ENCODE measurements around the gene STARD3. TPM values are rescaled to one million over a fixed set of nuclear protein-coding genes. Genes with fewer than 3 reads are reported as not detected.

Gene STARD3
- total RNA-seq, 1 donor from 2014 or later: 62.0 TPM

- TF ChIP-seq, protein P1, sequence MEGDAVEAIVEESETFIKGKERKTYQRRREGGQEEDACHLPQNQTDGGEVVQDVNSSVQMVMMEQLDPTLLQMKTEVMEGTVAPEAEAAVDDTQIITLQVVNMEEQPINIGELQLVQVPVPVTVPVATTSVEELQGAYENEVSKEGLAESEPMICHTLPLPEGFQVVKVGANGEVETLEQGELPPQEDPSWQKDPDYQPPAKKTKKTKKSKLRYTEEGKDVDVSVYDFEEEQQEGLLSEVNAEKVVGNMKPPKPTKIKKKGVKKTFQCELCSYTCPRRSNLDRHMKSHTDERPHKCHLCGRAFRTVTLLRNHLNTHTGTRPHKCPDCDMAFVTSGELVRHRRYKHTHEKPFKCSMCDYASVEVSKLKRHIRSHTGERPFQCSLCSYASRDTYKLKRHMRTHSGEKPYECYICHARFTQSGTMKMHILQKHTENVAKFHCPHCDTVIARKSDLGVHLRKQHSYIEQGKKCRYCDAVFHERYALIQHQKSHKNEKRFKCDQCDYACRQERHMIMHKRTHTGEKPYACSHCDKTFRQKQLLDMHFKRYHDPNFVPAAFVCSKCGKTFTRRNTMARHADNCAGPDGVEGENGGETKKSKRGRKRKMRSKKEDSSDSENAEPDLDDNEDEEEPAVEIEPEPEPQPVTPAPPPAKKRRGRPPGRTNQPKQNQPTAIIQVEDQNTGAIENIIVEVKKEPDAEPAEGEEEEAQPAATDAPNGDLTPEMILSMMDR (conservative IDR thresholded peaks at IDR 0.05): no peak
- no peak for DNase-seq (ENCODE audit: extremely low spot score, unreplicated experiment)
- Mint-ChIP-seq H3K4me3 (no peak overlapping the region), H3K36me3 (no peaks in the 10 kb centered on the region), H3K9me3 (no peaks in the 10 kb centered on the region), H3K4me1 (ENCODE audit: unreplicated experiment) (peaks cover 48% of the 10 kb centered on the region), H3K27me3 (no peaks in the 10 kb centered on the region), H3K27ac (no peak overlapping the region)
These were observed 4.2 kb downstream of the STARD3 start for GRCh38 chr17:39641097-39641496.

DNA sequence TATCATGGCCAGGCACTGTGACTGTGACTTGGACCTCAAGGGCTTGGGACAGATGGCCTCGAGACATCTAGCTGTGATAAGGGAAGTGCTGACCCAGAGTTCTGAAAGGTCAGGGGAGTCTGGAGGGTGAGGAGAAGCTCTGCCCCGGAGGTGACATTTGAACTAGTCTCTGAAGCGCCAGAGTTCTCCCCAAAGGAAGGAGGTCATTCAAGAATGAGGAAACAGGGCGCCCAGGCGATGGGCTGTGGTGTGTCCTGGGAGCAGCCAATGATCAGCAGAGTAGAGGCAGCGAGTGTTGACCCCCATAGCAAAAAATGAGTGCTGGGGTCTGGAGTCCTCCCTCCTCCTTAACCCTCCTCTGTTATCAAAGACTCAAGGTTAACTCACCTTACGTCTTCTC is 4.9 kb downstream of the STARD3 start:
- TF ChIP-seq, protein P1 (conservative IDR thresholded peaks at IDR 0.05): no peak
- peak overlapping the region; percentile 22 for H3K4me3 Mint-ChIP-seq
- no peaks in the 10 kb centered on the region for H3K36me3 Mint-ChIP-seq
- no peaks in the 10 kb centered on the region for H3K9me3 Mint-ChIP-seq
- H3K27ac Mint-ChIP-seq: no peak overlapping the region
- peaks cover 48% of the 10 kb centered on the region for H3K4me1 Mint-ChIP-seq (ENCODE audit: unreplicated experiment)
- no peaks in the 10 kb centered on the region for H3K27me3 Mint-ChIP-seq
- no peak for DNase-seq (ENCODE audit: extremely low spot score, unreplicated experiment)

- TF ChIP-seq, protein P1 (conservative IDR thresholded peaks at IDR 0.05): no peak
- no peak for DNase-seq (ENCODE audit: extremely low spot score, unreplicated experiment)
- Mint-ChIP-seq H3K27ac (no peak overlapping the region), H3K4me3 (no peak overlapping the region), H3K36me3 (no peaks in the 10 kb centered on the region), H3K4me1 (ENCODE audit: unreplicated experiment) (peaks cover 47% of the 10 kb centered on the region), H3K9me3 (no peaks in the 10 kb centered on the region), H3K27me3 (no peaks in the 10 kb centered on the region)
These were observed 5.5 kb downstream of the STARD3 start for GRCh38 chr17:39642291-39643074.

DNA sequence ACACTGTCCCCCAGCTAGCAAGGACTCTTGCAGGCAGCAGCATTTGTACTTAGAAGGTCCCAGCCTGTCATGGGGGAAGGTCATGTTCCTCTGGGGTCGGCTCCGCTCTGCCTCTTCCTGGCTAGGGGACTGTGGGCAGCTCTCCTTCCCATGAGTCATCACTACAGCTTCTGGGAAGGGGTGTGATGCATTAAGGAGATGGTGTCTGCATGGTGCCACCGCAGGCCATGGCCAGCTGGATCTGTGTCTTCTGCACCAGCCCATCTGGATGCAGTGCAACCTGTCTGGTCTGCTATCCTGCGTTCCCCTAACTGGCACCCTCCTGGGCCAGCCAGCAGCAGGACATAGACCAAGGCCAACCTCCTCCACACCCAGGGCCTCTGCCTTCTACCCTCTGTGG is 6.3 kb downstream of the STARD3 start:
- no peak for DNase-seq (ENCODE audit: extremely low spot score, unreplicated experiment)
- peaks cover 40% of the 10 kb centered on the region for H3K4me1 Mint-ChIP-seq (ENCODE audit: unreplicated experiment)

GRCh38 chr17:39647256-39647655 is 10.3 kb downstream of the STARD3 start:
- no peak overlapping the region for H3K27ac Mint-ChIP-seq
- peaks cover 40% of the 10 kb centered on the region for H3K4me1 Mint-ChIP-seq (ENCODE audit: unreplicated experiment)

More for the DNA sequence above, 6.3 kb downstream of the STARD3 start:
- Mint-ChIP-seq H3K27ac (no peak overlapping the region), H3K36me3 (no peaks in the 10 kb centered on the region), H3K27me3 (no peaks in the 10 kb centered on the region), H3K4me3 (no peak overlapping the region), H3K9me3 (no peaks in the 10 kb centered on the region)
- TF ChIP-seq, protein P1 (conservative IDR thresholded peaks at IDR 0.05): no peak

More at GRCh38 chr17:39647256-39647655, 10.3 kb downstream of the STARD3 start:
- TF ChIP-seq, protein P1 (conservative IDR thresholded peaks at IDR 0.05): no peak
- no peaks in the 10 kb centered on the region for H3K36me3 Mint-ChIP-seq
- DNase-seq (ENCODE audit: extremely low spot score, unreplicated experiment): no peak
- no peak overlapping the region for H3K4me3 Mint-ChIP-seq
- H3K27me3 Mint-ChIP-seq: no peaks in the 10 kb centered on the region
- no peaks in the 10 kb centered on the region for H3K9me3 Mint-ChIP-seq
